GM12872 (cell line): ENCODE measurements around the gene COQ5.

Source experiments
- TF ChIP-seq, protein P1 (sequence below): IDR thresholded peaks from 3 replicates; pipeline ENCODE4 v1.5.1; 2011; ENCODE audit warnings: low read depth, mild to moderate bottlenecking, low read length, moderate library complexity; ENCODE audit not compliant: insufficient read depth

The COQ5 gene, protein sequence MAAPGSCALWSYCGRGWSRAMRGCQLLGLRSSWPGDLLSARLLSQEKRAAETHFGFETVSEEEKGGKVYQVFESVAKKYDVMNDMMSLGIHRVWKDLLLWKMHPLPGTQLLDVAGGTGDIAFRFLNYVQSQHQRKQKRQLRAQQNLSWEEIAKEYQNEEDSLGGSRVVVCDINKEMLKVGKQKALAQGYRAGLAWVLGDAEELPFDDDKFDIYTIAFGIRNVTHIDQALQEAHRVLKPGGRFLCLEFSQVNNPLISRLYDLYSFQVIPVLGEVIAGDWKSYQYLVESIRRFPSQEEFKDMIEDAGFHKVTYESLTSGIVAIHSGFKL

DNA sequence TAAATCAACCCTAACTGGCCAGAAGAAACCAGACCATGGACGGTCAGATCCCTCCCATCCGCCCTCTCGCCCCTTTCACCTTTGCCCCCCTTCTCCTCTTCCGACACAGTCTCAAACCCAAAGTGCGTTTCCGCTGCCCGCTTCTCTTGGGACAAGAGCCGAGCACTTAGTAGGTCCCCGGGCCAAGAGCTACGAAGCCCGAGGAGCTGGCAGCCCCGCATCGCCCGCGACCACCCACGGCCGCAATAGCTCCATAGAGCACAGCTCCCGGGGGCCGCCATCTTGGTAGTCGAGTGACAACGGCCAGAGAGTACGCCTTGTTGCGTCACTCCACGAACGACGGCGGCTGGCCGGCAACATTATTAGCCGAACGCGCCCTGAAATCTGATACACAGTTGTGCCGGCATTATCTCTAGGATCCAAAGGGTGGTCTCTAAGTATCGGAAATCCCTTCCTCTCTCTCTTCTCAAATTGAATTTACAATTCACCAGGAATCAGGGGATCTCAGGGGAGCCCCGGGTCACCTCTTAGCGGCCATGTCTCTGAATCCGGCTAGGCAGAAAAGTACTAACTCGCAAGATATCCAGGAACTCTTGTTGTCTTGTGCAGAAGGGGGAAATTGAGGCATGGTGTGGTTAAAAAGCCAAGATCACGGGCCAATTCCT is at the start of gene COQ5:
Gene COQ5 (minus strand): TSS at position 298 of the 665 bp plus-strand sequence. CDS start 17 bp downstream, at position 281.
- TF ChIP-seq, protein P1, sequence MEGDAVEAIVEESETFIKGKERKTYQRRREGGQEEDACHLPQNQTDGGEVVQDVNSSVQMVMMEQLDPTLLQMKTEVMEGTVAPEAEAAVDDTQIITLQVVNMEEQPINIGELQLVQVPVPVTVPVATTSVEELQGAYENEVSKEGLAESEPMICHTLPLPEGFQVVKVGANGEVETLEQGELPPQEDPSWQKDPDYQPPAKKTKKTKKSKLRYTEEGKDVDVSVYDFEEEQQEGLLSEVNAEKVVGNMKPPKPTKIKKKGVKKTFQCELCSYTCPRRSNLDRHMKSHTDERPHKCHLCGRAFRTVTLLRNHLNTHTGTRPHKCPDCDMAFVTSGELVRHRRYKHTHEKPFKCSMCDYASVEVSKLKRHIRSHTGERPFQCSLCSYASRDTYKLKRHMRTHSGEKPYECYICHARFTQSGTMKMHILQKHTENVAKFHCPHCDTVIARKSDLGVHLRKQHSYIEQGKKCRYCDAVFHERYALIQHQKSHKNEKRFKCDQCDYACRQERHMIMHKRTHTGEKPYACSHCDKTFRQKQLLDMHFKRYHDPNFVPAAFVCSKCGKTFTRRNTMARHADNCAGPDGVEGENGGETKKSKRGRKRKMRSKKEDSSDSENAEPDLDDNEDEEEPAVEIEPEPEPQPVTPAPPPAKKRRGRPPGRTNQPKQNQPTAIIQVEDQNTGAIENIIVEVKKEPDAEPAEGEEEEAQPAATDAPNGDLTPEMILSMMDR = no peak

DNA sequence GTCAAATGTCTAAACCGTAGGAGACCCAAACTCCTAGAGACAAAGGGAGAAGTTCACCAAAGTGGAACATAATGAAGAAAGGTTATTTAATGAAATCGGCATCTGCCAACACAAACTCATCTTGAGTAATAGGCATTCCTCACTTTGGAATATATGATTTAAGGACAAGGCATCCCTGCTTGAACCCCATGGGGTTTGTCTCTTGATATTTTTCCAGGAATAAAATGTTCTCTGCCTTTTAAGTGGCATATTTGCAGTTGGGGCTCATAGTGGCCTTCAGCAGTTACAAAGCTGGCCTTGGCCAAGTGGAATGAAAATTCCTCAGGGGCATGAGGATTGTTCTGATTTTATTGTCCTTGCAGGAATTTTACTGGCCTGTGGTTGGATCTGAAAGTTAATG is 45.1 kb upstream of the COQ5 start:
- TF ChIP-seq, protein P1 = no peak

DNA sequence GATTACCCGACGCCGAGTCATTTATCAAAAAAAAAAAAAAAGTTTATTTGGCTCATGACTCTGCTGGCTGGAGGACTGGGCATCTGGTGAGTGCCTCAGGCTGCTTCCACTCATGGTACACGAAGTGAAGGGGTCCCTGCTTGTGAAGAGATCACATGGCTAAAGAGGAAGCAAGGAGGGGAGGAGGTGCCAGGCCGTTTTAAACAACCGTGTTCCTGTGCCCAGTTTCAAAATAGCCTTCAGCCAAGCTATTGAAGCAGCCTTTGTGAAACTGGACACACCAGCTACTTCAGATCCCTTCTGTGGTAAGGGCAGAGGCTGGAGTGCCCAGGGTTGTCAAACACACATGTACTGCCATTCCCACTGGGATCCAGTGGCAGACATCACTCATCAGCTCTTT is 44.6 kb upstream of the COQ5 start:
- TF ChIP-seq, protein P1 = no peak

DNA sequence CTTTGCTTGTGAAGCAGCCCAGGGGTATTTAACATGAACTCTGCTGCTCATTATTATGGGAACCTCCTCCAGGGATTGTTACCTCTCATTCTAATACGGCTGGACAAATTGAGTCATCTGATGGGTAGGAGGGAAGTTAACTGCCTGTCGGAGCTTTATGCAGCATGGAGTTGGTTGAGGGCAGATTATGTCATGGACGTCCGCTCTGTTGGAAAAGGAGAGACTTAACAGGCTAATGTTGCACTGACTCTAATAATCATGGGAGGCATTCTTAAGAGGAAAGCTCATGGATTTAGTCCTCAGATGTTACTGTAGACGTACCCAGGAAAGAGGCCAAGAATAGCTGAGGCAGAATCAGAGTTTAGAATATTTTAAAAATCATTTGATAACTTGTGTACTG is 42.3 kb upstream of the COQ5 start:
- TF ChIP-seq, protein P1 = no peak

DNA sequence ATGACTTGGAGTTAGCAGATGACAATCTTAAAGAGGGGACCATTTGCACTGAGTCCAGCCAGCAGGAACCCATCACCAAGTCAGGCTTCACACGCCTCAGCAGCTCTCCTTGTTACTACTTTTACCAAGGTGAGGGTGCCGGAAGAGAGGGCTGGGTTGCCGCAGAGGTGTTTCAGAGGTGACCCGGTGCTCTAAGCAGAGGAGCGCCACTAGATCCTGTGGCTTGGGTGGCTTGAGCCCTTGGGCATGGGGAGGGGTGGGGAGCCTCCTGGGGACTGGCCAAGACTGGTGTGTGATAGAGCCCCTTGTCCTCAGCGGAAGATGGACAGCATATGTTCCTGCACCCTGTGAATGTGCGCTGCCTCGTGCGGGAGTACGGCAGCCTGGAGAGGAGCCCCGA is 34.5 kb upstream of the COQ5 start:
- TF ChIP-seq, protein P1 = no peak

DNA sequence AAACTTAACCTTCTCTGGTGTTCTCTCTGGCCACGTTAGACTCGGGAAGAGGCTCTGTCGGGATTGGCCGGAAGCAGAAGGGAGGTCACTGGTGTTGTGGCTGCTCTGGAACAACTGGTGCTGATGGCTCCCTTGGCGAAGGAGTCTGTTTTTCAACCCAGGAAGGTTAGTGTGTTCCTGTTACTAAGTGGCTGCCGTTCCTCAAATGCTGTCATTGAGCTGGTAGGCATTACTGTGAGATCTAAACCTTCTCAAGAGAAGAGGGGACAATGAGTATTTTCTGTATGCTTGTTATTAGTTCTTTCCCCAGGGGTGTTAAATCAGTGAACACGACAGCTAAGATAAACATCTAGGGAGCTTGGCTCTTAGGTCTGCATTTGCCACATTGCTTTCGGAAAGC is 33.9 kb upstream of the COQ5 start:
- TF ChIP-seq, protein P1 = no peak

DNA sequence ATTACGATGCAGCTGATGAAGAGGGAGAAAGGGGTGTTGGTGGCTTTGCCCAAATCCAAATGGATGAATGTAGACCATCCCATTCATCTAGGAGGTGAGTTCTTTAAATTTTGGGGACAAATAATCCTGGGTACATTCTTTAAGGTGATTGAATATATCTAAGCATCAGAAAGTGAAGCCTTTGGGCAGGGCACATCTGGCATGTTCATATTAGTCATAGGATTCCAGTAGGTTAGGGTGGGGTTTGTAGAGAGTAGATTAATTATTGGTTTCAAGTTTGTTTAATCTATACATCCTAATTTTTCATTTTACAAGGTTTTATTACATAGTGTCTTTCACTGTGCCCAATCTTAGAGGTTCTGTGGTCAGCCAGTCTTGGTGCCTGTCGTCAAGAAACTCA is 28.6 kb upstream of the COQ5 start:
- TF ChIP-seq, protein P1 = no peak
